GM12878 (cell line): ENCODE data around the gene SASH3. TPM values are rescaled to one million over a fixed set of nuclear protein-coding genes. Genes with fewer than 3 reads are reported as not detected.

Experiments
- ATAC-seq: fragments of 200-7000 bp; cut with Tn5 transposase; 3 replicates; pipeline ENCODE4 v1.9.1; 2020; ENCODE audit warnings: mild to moderate bottlenecking, moderate library complexity
- BruUV-seq: library from RNA; stranded (reverse); fragments of 400-500 nt; replicated peaks from 2 replicates; lab custom pipeline; 2021; lab: Mats Ljungman, UMichigan
- CTCF ChIA-PET: fragments of 300-600 bp; sonication (Branson Sonifier 250); formaldehyde crosslinking; extraction: SDS; loops from one replicate; lab custom pipeline; 2021; ENCODE audit warnings: inconsistent platforms; lab: Yijun Ruan, JAX
- POLR2A ChIA-PET: fragments of 350-600 bp; formaldehyde crosslinking; extraction: SDS; loops from one replicate; lab custom pipeline; 2021; ENCODE audit warnings: inconsistent platforms; lab: Charles Lee
- RAD21 ChIA-PET: fragments of 300-600 bp; sonication (Branson Sonifier 250); formaldehyde crosslinking; loops from one replicate; lab custom pipeline; 2023; ENCODE audit warnings: antibody characterized with exemption; ENCODE audit not compliant: unreplicated experiment; lab: Charles Lee
- SMC1A ChIA-PET: fragments of 300-600 bp; sonication (Branson Sonifier 250); formaldehyde crosslinking; loops from one replicate; lab custom pipeline; 2023; ENCODE audit not compliant: unreplicated experiment, uncharacterized antibody; lab: Charles Lee
- DNase-seq: peaks from one replicate; pipeline ENCODE4 v3.0.0-alpha.2; 2011; ENCODE audit warnings: low read depth, low spot score
- FAIRE-seq: peaks from 3 replicates; lab custom pipeline; 2011; peaks lifted over from hg19 to GRCh38; lab: Jason Lieb, UNC
- H2AFZ ChIP-seq: 2 replicates; pipeline ENCODE4 v1.6.0; 2011; ENCODE audit warnings: low read depth, low read length, control low read depth; ENCODE audit not compliant: control insufficient read depth
- H3K27ac ChIP-seq: 2 replicates; pipeline ENCODE4 v1.5.1; 2011; ENCODE audit warnings: control low read depth; ENCODE audit not compliant: control insufficient read depth, insufficient read depth
- H3K27me3 ChIP-seq, 2 experiments: replicated peaks in 1 of 2; 2 replicates each; pipeline versions ENCODE4 v1.6.0 to v1.6.1; 2011; ENCODE audit warnings: low read length in 1 of 2; ENCODE audit not compliant: control insufficient read depth in 2 of 2, insufficient read depth in 2 of 2
- H3K36me3 ChIP-seq, 2 experiments: 2 replicates each; pipeline ENCODE4 v1.5.1; 2011; ENCODE audit warnings: low read length in 1 of 2; ENCODE audit not compliant: control insufficient read depth in 2 of 2, insufficient read depth in 2 of 2
- H3K4me1 ChIP-seq: 2 replicates; pipeline ENCODE4 v1.6.1; 2011; ENCODE audit warnings: mild to moderate bottlenecking, low read length, moderate library complexity, mixed read lengths; ENCODE audit not compliant: control insufficient read depth, insufficient read depth
- H3K4me2 ChIP-seq: 2 replicates; pipeline ENCODE4 v1.6.0; 2011; ENCODE audit warnings: control low read depth; ENCODE audit not compliant: control insufficient read depth, insufficient read depth
- H3K4me3 ChIP-seq: fragments of 200-600 bp; sonication (generic); 2 replicates; pipeline ENCODE4 v1.5.1; 2016
- H3K79me2 ChIP-seq: 2 replicates; pipeline ENCODE4 v1.6.0; 2011; ENCODE audit warnings: low read length; ENCODE audit not compliant: control insufficient read depth, insufficient read depth
- H3K9ac ChIP-seq: 2 replicates; pipeline ENCODE4 v1.8.0; 2011; ENCODE audit warnings: low read length, control low read depth, mixed read lengths; ENCODE audit not compliant: control insufficient read depth, insufficient read depth
- H3K9me3 ChIP-seq: replicated peaks from 3 replicates; pipeline ENCODE4 v1.5.1; 2011; ENCODE audit warnings: mild to moderate bottlenecking, low read length; ENCODE audit not compliant: control insufficient read depth, insufficient read depth
- H4K20me1 ChIP-seq: 2 replicates; pipeline ENCODE4 v1.6.0; 2011; ENCODE audit not compliant: control insufficient read depth, insufficient read depth
- ASH2L ChIP-seq: fragments of 300-600, 200-600 bp; sonication (generic); IDR thresholded peaks from 2 replicates; pipeline ENCODE4 v1.6.1; 2017; ENCODE audit warnings: low read depth, mild to moderate bottlenecking, borderline replicate concordance
- CBX5 ChIP-seq: sonication (generic); IDR thresholded peaks from 2 replicates; pipeline ENCODE4 v1.6.1; 2016; ENCODE audit warnings: low read depth, moderate library complexity, mild to moderate bottlenecking, inconsistent platforms
- CHD2 ChIP-seq: IDR thresholded peaks from 2 replicates; pipeline ENCODE4 v1.6.1; 2011; ENCODE audit warnings: low read depth, low read length, improper control_type of control experiment, borderline replicate concordance
- ESRRA ChIP-seq: IDR thresholded peaks from 2 replicates; pipeline ENCODE4 v1.6.1; 2012; ENCODE audit warnings: mild to moderate bottlenecking, low read length, improper control_type of control experiment
- EZH2 ChIP-seq: IDR thresholded peaks from 2 replicates; pipeline ENCODE4 v1.6.1; 2012; ENCODE audit warnings: low read depth, mild to moderate bottlenecking, control low read depth, inconsistent platforms, low read length, borderline replicate concordance; ENCODE audit not compliant: control insufficient read depth
- HCFC1 ChIP-seq: fragments of 150-350 bp; IDR thresholded peaks from 2 replicates; pipeline ENCODE4 v1.6.1; 2014; ENCODE audit warnings: low read length
- HDGF ChIP-seq: fragments of 450-650 bp; IDR thresholded peaks from 2 replicates; pipeline ENCODE4 v1.6.1; 2016; ENCODE audit warnings: antibody characterized with exemption
- IKZF1 ChIP-seq: fragments of 450-650 bp; conservative IDR thresholded peaks from 2 replicates; pipeline ENCODE4 v1.6.1; 2017; ENCODE audit warnings: antibody characterized with exemption, mild to moderate bottlenecking
- IRF3 ChIP-seq: fragments of 450-650 bp; IDR thresholded peaks from 2 replicates; pipeline ENCODE4 v1.6.1; 2014; ENCODE audit warnings: mild to moderate bottlenecking
- NR2C1 ChIP-seq: fragments of 450-650 bp; IDR thresholded peaks from 2 replicates; pipeline ENCODE4 v1.6.1; 2017; ENCODE audit warnings: antibody characterized with exemption, mild to moderate bottlenecking, moderate library complexity
- POLR2AphosphoS2 ChIP-seq: IDR thresholded peaks from 2 replicates; pipeline ENCODE4 v1.6.1; 2011; ENCODE audit warnings: low read depth, mild to moderate bottlenecking, low read length, improper control_type of control experiment, moderate library complexity
- RAD21 ChIP-seq: IDR thresholded peaks from 2 replicates; pipeline ENCODE4 v1.6.1; 2011; ENCODE audit warnings: mild to moderate bottlenecking, low read depth, low read length, moderate library complexity; ENCODE audit not compliant: insufficient read depth
- RELB ChIP-seq: fragments of 450-650 bp; IDR thresholded peaks from 2 replicates; pipeline ENCODE4 v1.6.1; 2017; ENCODE audit warnings: low read depth, mild to moderate bottlenecking, moderate library complexity
- TBL1XR1 ChIP-seq: IDR thresholded peaks from 2 replicates; pipeline ENCODE4 v1.6.1; 2012; ENCODE audit warnings: low read depth, low read length, improper control_type of control experiment
- YBX1 ChIP-seq: fragments of 450-650 bp; IDR thresholded peaks from 2 replicates; pipeline ENCODE4 v1.6.1; 2016; ENCODE audit warnings: antibody characterized with exemption
- ZNF24 ChIP-seq: fragments of 450-650 bp; IDR thresholded peaks from 2 replicates; pipeline ENCODE4 v1.6.1; 2017; ENCODE audit warnings: antibody characterized with exemption, mild to moderate bottlenecking
- ZNF592 ChIP-seq: fragments of 450-650 bp; IDR thresholded peaks from 2 replicates; pipeline ENCODE4 v1.6.1; 2017; ENCODE audit warnings: mild to moderate bottlenecking, moderate library complexity
- WGBS: methylation state at CpG from one replicate; pipeline ENCODE4 v1.1.6; 2016; ENCODE audit warnings: low lambda C conversion rate; ENCODE audit not compliant: insufficient replicate concordance, insufficient coverage; ENCODE audit errors: missing lambda C conversion rate; 5-methylcytosine and 5-hydroxymethylcytosine counted together
- in situ Hi-C: fragments of 300-500 bp; cut with MboI; formaldehyde crosslinking; loops from 9 replicates; pipeline ENCODE4 v1.14.3; 2018; ENCODE audit warnings: mixed read lengths
- intact Hi-C: fragments of 100-400 bp; cut with micrococcal nuclease; formaldehyde crosslinking; loops from one replicate; pipeline ENCODE4 v1.14.2; 2022; ENCODE audit not compliant: unreplicated experiment
- polyA plus RNA-seq, 11 experiments: library from polyadenylated mRNA; depleted of rRNA in 4 of 11; unstranded in 6 of 11; stranded (reverse) in 5 of 11; fragments of >200 nt; fragmentation: Nextera tagmentation in 4 of 11; fragmentation: Illumina TruSeq in 1 of 11; extraction: Ambion mirVana in 4 of 11; extraction: Trizol in 1 of 11; gene quantifications; 1 replicate in 1 of 11; 2 replicates in 10 of 11; pipeline versions ENCODE4 v1.2.1 to v1.2.3, GENCODE V29; 2011 to 2016; ENCODE audit warnings: inconsistent platforms in 2 of 11, missing spikeins in 2 of 11, low read depth in 1 of 11
- total RNA-seq, 4 experiments: library from RNA; depleted of rRNA in 3 of 4; stranded (reverse); fragments of >200 nt in 3 of 4; fragmentation: Illumina TruSeq in 1 of 4; extraction: Trizol in 1 of 4; gene quantifications; 2 replicates each; pipeline versions ENCODE4 v1.2.1 to v1.2.3, GENCODE V29; 2013 to 2021

SASH3 gene
- total and polyA plus RNA-seq, 10 of the 15 experiments (the other 5 are each of a cell fraction or from before 2014, with no cell fraction given), result 23.1 to 233 (median 160) TPM

GRCh38 chrX:129736491-129736890 is 43.3 kb upstream of the SASH3 start (continued):
- TF ChIP-seq ZNF592, result no peak
- TF ChIP-seq HCFC1, result no peak
- no peak for TF ChIP-seq TBL1XR1

- ChIA-PET CTCF (interaction anchor here (0.6 to 1.9 kb wide), 3 partner anchors 12 to 41 kb away, joined by 3 to 8 read pairs (median 6); no protein-coding TSS in a partner anchor), POLR2A (no interaction called here), SMC1A (interaction anchor here (1.2 kb wide), 1 partner anchor 35 kb away, joined by 3 read pairs; no protein-coding TSS in a partner anchor), RAD21 (interaction anchor here (1.2 to 3.2 kb wide), 2 partner anchors 43 to 85 kb away, joined by 3 to 11 read pairs; no protein-coding TSS in a partner anchor)
- Histone ChIP-seq H3K9me3 (no peaks in the 10 kb centered on the region), H2AFZ (no peak overlapping the region), H4K20me1 (no peaks in the 10 kb centered on the region), H3K27me3 (no peaks in the 10 kb centered on the region; a peak in 1 of 4 replicates), H3K79me2 (no peaks in the 10 kb centered on the region), H3K4me2 (no peak overlapping the region), H3K27ac (no peak overlapping the region), H3K36me3 (no peaks in the 10 kb centered on the region), H3K4me1 (no peaks in the 10 kb centered on the region), H3K9ac (no peak overlapping the region), H3K4me3 (no peak overlapping the region)
- no TSS peak for BruUV-seq
- in situ Hi-C loops (no loop called here), intact Hi-C loops (no loop called here)
- FAIRE-seq, result no peak
- no peak for DNase-seq
- peak; percentile 67 for ATAC-seq
- 0% methylated on average over 5 of the region's 5 CpGs for whole genome bisulfite sequencing
- TF ChIP-seq RELB (no peak), NR2C1 (no peak), IRF3 (no peak), ESRRA (no peak), RAD21 (peak; percentile 31; the same call in 1 of the 2 replicates), HDGF (no peak), ZNF24 (no peak), CHD2 (no peak), CBX5 (no peak), IKZF1 (no peak), EZH2 (no peak), YBX1 (no peak), POLR2AphosphoS2 (no peak), ASH2L (no peak)
Observed at GRCh38 chrX:129737916-129738315, 41.8 kb upstream of the SASH3 start.
